H9 (cell line): Measurements from ENCODE around the gene LPCAT4. TPM values are rescaled to one million over a fixed set of nuclear protein-coding genes. Genes with fewer than 3 reads are reported as not detected.

Source experiments
- DNase-seq: peaks from one replicate; pipeline ENCODE4 v3.0.0-alpha.2; 2017
- H2AFZ ChIP-seq: one replicate; pipeline ENCODE4 v1.6.1; 2013; ENCODE audit warnings: mild to moderate bottlenecking, low read length, control low read depth, moderate library complexity
- H2AK5ac ChIP-seq: 2 replicates; pipeline ENCODE4 v1.6.1; 2013; ENCODE audit warnings: low read length, control low read depth, mixed read lengths; ENCODE audit not compliant: insufficient read length
- H2BK120ac ChIP-seq: one replicate; pipeline ENCODE4 v1.6.1; 2013; ENCODE audit warnings: low read depth, mild to moderate bottlenecking, low read length, control low read depth, inconsistent platforms; ENCODE audit not compliant: poor library complexity, severe bottlenecking
- H2BK12ac ChIP-seq: 2 replicates; pipeline ENCODE4 v1.6.1; 2013; ENCODE audit warnings: low read length, control low read depth, mixed read lengths, low read depth; ENCODE audit not compliant: insufficient read length
- H2BK15ac ChIP-seq: 2 replicates; pipeline ENCODE4 v1.6.1; 2013; ENCODE audit warnings: low read depth, low read length, control low read depth
- H2BK20ac ChIP-seq: one replicate; pipeline ENCODE4 v1.6.1; 2013; ENCODE audit warnings: low read depth, mild to moderate bottlenecking, low read length, control low read depth, inconsistent platforms; ENCODE audit not compliant: poor library complexity, severe bottlenecking
- H2BK5ac ChIP-seq: 2 replicates; pipeline ENCODE4 v1.6.1; 2013; ENCODE audit warnings: low read length, control low read depth, mixed read lengths; ENCODE audit not compliant: insufficient read length
- H3K14ac ChIP-seq: 2 replicates; pipeline ENCODE4 v1.6.1; 2013; ENCODE audit warnings: low read length, control low read depth; ENCODE audit not compliant: insufficient read depth
- H3K18ac ChIP-seq: 2 replicates; pipeline ENCODE4 v1.6.1; 2013; ENCODE audit warnings: low read depth, mild to moderate bottlenecking, mixed read lengths, low read length, control low read depth; ENCODE audit not compliant: insufficient read length
- H3K23ac ChIP-seq: 2 replicates; pipeline ENCODE4 v1.6.1; 2013; ENCODE audit warnings: low read length, control low read depth, mixed read lengths, low read depth; ENCODE audit not compliant: insufficient read length
- H3K23me2 ChIP-seq: 2 replicates; pipeline ENCODE4 v1.6.1; 2013; ENCODE audit warnings: low read depth, mild to moderate bottlenecking, mixed read lengths, low read length, control low read depth; ENCODE audit not compliant: insufficient read length, poor library complexity, severe bottlenecking
- H3K27ac ChIP-seq: 2 replicates; pipeline ENCODE4 v1.5.1; 2013; ENCODE audit warnings: low read length, control low read depth, mixed read lengths, low read depth; ENCODE audit not compliant: insufficient read length
- H3K27me3 ChIP-seq: 2 replicates; pipeline ENCODE4 v1.6.1; 2013; ENCODE audit warnings: low read length, control low read depth, inconsistent platforms; ENCODE audit not compliant: insufficient read depth
- H3K4ac ChIP-seq: 2 replicates; pipeline ENCODE4 v1.6.1; 2013; ENCODE audit warnings: low read depth, mild to moderate bottlenecking, control low read depth, inconsistent platforms, low read length, moderate library complexity
- H3K4me1 ChIP-seq: 2 replicates; pipeline ENCODE4 v1.6.1; 2013; ENCODE audit warnings: low read length, control low read depth, inconsistent platforms; ENCODE audit not compliant: insufficient read depth
- H3K4me2 ChIP-seq: 2 replicates; pipeline ENCODE4 v1.6.1; 2013; ENCODE audit warnings: low read length, control low read depth, mixed read lengths; ENCODE audit not compliant: insufficient read length, insufficient read depth
- H3K56ac ChIP-seq: 2 replicates; pipeline ENCODE4 v1.6.1; 2013; ENCODE audit warnings: low read depth, mild to moderate bottlenecking, mixed read lengths, low read length, control low read depth; ENCODE audit not compliant: insufficient read length
- H3K79me1 ChIP-seq: 2 replicates; pipeline ENCODE4 v1.6.1; 2013; ENCODE audit warnings: low read depth, mild to moderate bottlenecking, moderate library complexity, low read length, control low read depth, inconsistent platforms; ENCODE audit not compliant: insufficient read depth, poor library complexity, severe bottlenecking
- H3K79me2 ChIP-seq: 2 replicates; pipeline ENCODE4 v1.6.1; 2013; ENCODE audit warnings: low read length, control low read depth, inconsistent platforms; ENCODE audit not compliant: insufficient read depth
- H3K9ac ChIP-seq: 2 replicates; pipeline ENCODE4 v1.6.1; 2013; ENCODE audit warnings: low read length, control low read depth, mixed read lengths; ENCODE audit not compliant: insufficient read length; ENCODE audit errors: extremely low read depth
- H3K9me3 ChIP-seq: one replicate; pipeline ENCODE4 v1.6.1; 2013; ENCODE audit warnings: low read depth, low read length, inconsistent platforms; ENCODE audit not compliant: control insufficient read depth
- H3T11ph ChIP-seq: one replicate; pipeline ENCODE4 v1.6.1; 2013; ENCODE audit warnings: mild to moderate bottlenecking, low read length, control low read depth, inconsistent platforms
- H4K20me1 ChIP-seq: one replicate; pipeline ENCODE4 v1.6.1; 2013; ENCODE audit not compliant: control insufficient read depth, insufficient read length, insufficient read depth
- H4K5ac ChIP-seq: 2 replicates; pipeline ENCODE4 v1.6.1; 2013; ENCODE audit warnings: low read depth, mild to moderate bottlenecking, mixed read lengths, low read length, control low read depth; ENCODE audit not compliant: insufficient read length
- H4K8ac ChIP-seq: replicated peaks from 2 replicates; pipeline ENCODE4 v1.6.1; 2013; ENCODE audit warnings: low read length, control low read depth, mixed read lengths, low read depth; ENCODE audit not compliant: insufficient read length
- H4K91ac ChIP-seq: 2 replicates; pipeline ENCODE4 v1.6.1; 2013; ENCODE audit warnings: low read depth, mild to moderate bottlenecking, moderate library complexity, mixed read lengths, low read length, control low read depth; ENCODE audit not compliant: insufficient read length
- H3K27ac Mint-ChIP-seq, 3 experiments: 2 replicates in 2 of 3; 3 replicates in 1 of 3; pipeline ENCODE4 v1.8.0; 2020 to 2021; ENCODE audit warnings: mixed read lengths in 3 of 3, mild to moderate bottlenecking in 1 of 3, moderate library complexity in 1 of 3
- H3K27me3 Mint-ChIP-seq: 2 replicates; pipeline ENCODE4 v1.8.0; 2021; ENCODE audit warnings: low read depth, mild to moderate bottlenecking, moderate library complexity, mixed read lengths
- H3K36me3 Mint-ChIP-seq, 3 experiments: 2 replicates in 2 of 3; 3 replicates in 1 of 3; pipeline ENCODE4 v1.8.0; 2020 to 2021; ENCODE audit warnings: low read depth in 3 of 3, mixed read lengths in 3 of 3; ENCODE audit not compliant: insufficient read depth in 1 of 3
- H3K4me1 Mint-ChIP-seq, 2 experiments: 2 replicates each; pipeline ENCODE4 v1.8.0; 2020; ENCODE audit warnings: mixed read lengths in 2 of 2
- H3K4me3 Mint-ChIP-seq, 2 experiments: 2 replicates in 1 of 2; 3 replicates in 1 of 2; pipeline ENCODE4 v1.8.0; 2020 to 2021; ENCODE audit warnings: mild to moderate bottlenecking in 2 of 2, mixed read lengths in 2 of 2, moderate library complexity in 1 of 2
- H3K9me3 Mint-ChIP-seq, 2 experiments: 2 replicates in 1 of 2; 3 replicates in 1 of 2; pipeline ENCODE4 v1.8.0; 2020; ENCODE audit warnings: mild to moderate bottlenecking in 2 of 2, mixed read lengths in 2 of 2, moderate library complexity in 1 of 2
- WGBS: extraction: QIAGEN DNeasy Blood & Tissue Kit; methylation state at CpG from one replicate; pipeline ENCODE4 v1.1.7; 2013; ENCODE audit warnings: missing lambda C conversion rate, low lambda C conversion rate, mixed read lengths; ENCODE audit not compliant: insufficient read length; ENCODE audit errors: extremely low coverage; 5-methylcytosine and 5-hydroxymethylcytosine counted together
- total RNA-seq: library from RNA; stranded (reverse); gene quantifications from 2 replicates; pipeline ENCODE4 v1.2.1, GENCODE V29; 2021
- TF ChIP-seq, protein P1 (sequence below): fragments of 200-600 bp; sonication (generic); conservative IDR thresholded peaks from 3 replicates; pipeline ENCODE4 v1.8.0; 2021; ENCODE audit warnings: antibody characterized with exemption, mild to moderate bottlenecking

LPCAT4 gene
- total RNA-seq, 1 experiment from 2014 or later: 71.1 TPM

DNA sequence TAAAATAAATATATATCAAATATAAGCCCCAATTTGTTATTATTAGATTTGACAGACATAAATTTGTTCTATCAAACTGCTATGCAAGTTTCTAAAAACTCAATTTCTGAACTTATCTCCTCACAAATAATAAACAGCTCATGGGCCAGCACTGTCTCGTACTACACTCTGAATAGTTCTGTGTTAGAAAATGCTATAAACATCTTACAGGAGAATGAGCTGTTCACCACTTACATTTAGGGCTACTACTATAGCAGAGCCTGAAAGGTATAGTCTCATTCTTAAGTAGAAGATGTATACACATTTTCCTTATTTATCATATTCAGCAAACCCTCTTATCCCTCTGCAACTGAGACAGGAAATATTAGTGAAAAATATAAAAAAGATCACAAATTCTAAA is 42.1 kb downstream of the LPCAT4 start:
- H3K79me2 ChIP-seq: no peaks in the 10 kb centered on the region
- H3K9me3 ChIP-seq: no peaks in the 10 kb centered on the region
- no peak overlapping the region for H2AK5ac ChIP-seq
- no peak overlapping the region for H2BK120ac ChIP-seq
- no peak overlapping the region for H4K8ac ChIP-seq
- no peak overlapping the region for H3K56ac ChIP-seq
- H3K4me2 ChIP-seq: no peak overlapping the region
- no peak overlapping the region for H3T11ph ChIP-seq
- H3K9ac ChIP-seq: no peak overlapping the region
- H3K27ac ChIP-seq: no peak overlapping the region
- H2BK15ac ChIP-seq: no peak overlapping the region
- no peak overlapping the region for H3K18ac ChIP-seq
- DNase-seq: no peak
- no peaks in the 10 kb centered on the region for H3K27me3 ChIP-seq
- H3K14ac ChIP-seq: no peak overlapping the region
- H4K20me1 ChIP-seq: no peaks in the 10 kb centered on the region
- no peaks in the 10 kb centered on the region for H3K4me1 Mint-ChIP-seq
- peaks cover 2 to 3% of the 10 kb centered on the region in 2 experiments; a peak in 3 of 5 replicates for H3K9me3 Mint-ChIP-seq
- no peak overlapping the region for H3K4ac ChIP-seq
- H3K23ac ChIP-seq: no peak overlapping the region
- no peaks in the 10 kb centered on the region for H3K79me1 ChIP-seq
- no CpG with 5 or more reads among the region's 1 CpG for WGBS
- peaks cover 0 to 4% (median 0%) of the 10 kb centered on the region in 3 experiments; a peak in 2 of 7 replicates for H3K36me3 Mint-ChIP-seq
- TF ChIP-seq, protein P1, sequence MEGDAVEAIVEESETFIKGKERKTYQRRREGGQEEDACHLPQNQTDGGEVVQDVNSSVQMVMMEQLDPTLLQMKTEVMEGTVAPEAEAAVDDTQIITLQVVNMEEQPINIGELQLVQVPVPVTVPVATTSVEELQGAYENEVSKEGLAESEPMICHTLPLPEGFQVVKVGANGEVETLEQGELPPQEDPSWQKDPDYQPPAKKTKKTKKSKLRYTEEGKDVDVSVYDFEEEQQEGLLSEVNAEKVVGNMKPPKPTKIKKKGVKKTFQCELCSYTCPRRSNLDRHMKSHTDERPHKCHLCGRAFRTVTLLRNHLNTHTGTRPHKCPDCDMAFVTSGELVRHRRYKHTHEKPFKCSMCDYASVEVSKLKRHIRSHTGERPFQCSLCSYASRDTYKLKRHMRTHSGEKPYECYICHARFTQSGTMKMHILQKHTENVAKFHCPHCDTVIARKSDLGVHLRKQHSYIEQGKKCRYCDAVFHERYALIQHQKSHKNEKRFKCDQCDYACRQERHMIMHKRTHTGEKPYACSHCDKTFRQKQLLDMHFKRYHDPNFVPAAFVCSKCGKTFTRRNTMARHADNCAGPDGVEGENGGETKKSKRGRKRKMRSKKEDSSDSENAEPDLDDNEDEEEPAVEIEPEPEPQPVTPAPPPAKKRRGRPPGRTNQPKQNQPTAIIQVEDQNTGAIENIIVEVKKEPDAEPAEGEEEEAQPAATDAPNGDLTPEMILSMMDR: no peak
- no peak overlapping the region for H4K5ac ChIP-seq
- no peak overlapping the region for H4K91ac ChIP-seq
- no peak overlapping the region for H3K27ac Mint-ChIP-seq
- no peak overlapping the region for H2AFZ ChIP-seq
- no peaks in the 10 kb centered on the region for H3K27me3 Mint-ChIP-seq
- H2BK5ac ChIP-seq: no peak overlapping the region
- no peaks in the 10 kb centered on the region for H3K4me1 ChIP-seq
- no peak overlapping the region for H2BK12ac ChIP-seq
- no peak overlapping the region for H2BK20ac ChIP-seq
- H3K23me2 ChIP-seq: no peaks in the 10 kb centered on the region
- no peak overlapping the region for H3K4me3 Mint-ChIP-seq
